Liver (tissue), 9 donors: Measurements from ENCODE around the gene POC1A. TPM values are rescaled to one million over a fixed set of nuclear protein-coding genes. Genes with fewer than 3 reads are reported as not detected.

ENCODE experiments used
- DNase-seq: peaks from one replicate; pipeline ENCODE4 v3.0.0-alpha.2; 2017; ENCODE audit warnings: low spot score
- H3K27ac ChIP-seq, 2 donors: one replicate each; pipeline ENCODE4 v1.7.0; 2013; ENCODE audit warnings: inconsistent platforms in 2 of 2, low read length in 2 of 2, control low read depth in 1 of 2, low read depth in 1 of 2, mild to moderate bottlenecking in 1 of 2
- H3K27me3 ChIP-seq, 4 donors: one replicate each; pipeline versions ENCODE4 v1.6.1 to v1.7.0; 2013; ENCODE audit warnings: low read length in 3 of 4, inconsistent platforms in 1 of 4, mild to moderate bottlenecking in 1 of 4, moderate library complexity in 1 of 4; ENCODE audit not compliant: control insufficient read depth in 4 of 4, insufficient read depth in 4 of 4
- H3K36me3 ChIP-seq, 4 donors: one replicate each; pipeline versions ENCODE4 v1.6.1 to v1.7.0; 2013; ENCODE audit warnings: low read length in 3 of 4, mild to moderate bottlenecking in 3 of 4, low read depth in 1 of 4, moderate library complexity in 1 of 4; ENCODE audit not compliant: control insufficient read depth in 4 of 4, insufficient read depth in 3 of 4
- H3K4me1 ChIP-seq, 4 donors: one replicate each; pipeline versions ENCODE4 v1.6.1 to v1.7.0; 2013; ENCODE audit warnings: low read length in 3 of 4, mild to moderate bottlenecking in 3 of 4, moderate library complexity in 1 of 4; ENCODE audit not compliant: control insufficient read depth in 4 of 4, insufficient read depth in 4 of 4
- H3K4me3 ChIP-seq, 3 donors: one replicate each; pipeline versions ENCODE4 v1.6.1 to v1.7.0; 2013; ENCODE audit warnings: low read length in 3 of 3, control low read depth in 1 of 3, low read depth in 1 of 3, mild to moderate bottlenecking in 1 of 3
- H3K9ac ChIP-seq, 2 donors: one replicate each; pipeline ENCODE4 v1.7.0; 2013; ENCODE audit warnings: low read length in 2 of 2, mild to moderate bottlenecking in 2 of 2, moderate library complexity in 2 of 2, control low read depth in 1 of 2, low read depth in 1 of 2
- H3K9me3 ChIP-seq, 4 donors: one replicate each; pipeline versions ENCODE4 v1.6.1 to v1.7.0; 2013; ENCODE audit warnings: low read length in 3 of 4; ENCODE audit not compliant: control insufficient read depth in 4 of 4
- ATF3 ChIP-seq: IDR thresholded peaks from 2 replicates; pipeline ENCODE4 v1.6.1; 2016; ENCODE audit warnings: antibody characterized with exemption
- CTCF ChIP-seq: fragments of 150-350 bp; IDR thresholded peaks from 2 replicates; pipeline ENCODE4 v1.5.1; 2017; ENCODE audit warnings: improper control_type of control experiment, low read depth, low read length; ENCODE audit not compliant: missing input control
- EGR1 ChIP-seq, 2 donors: IDR thresholded peaks; 2 replicates each; pipeline ENCODE4 v1.6.1; 2016 to 2018; ENCODE audit warnings: antibody characterized with exemption in 2 of 2, low read depth in 2 of 2
- FOXA1 ChIP-seq: IDR thresholded peaks from 2 replicates; pipeline ENCODE4 v1.6.1; 2016; ENCODE audit warnings: antibody characterized with exemption
- FOXA2 ChIP-seq: IDR thresholded peaks from 2 replicates; pipeline ENCODE4 v1.6.1; 2016; ENCODE audit warnings: antibody characterized with exemption
- GABPA ChIP-seq, 2 donors: IDR thresholded peaks in 1 of 2; conservative IDR thresholded peaks in 1 of 2; 2 replicates each; pipeline ENCODE4 v1.6.1; 2016; ENCODE audit warnings: antibody characterized with exemption in 2 of 2, mild to moderate bottlenecking in 1 of 2, moderate library complexity in 1 of 2
- HNF4A ChIP-seq, 2 donors: conservative IDR thresholded peaks; 2 replicates each; pipeline ENCODE4 v1.6.1; 2016; ENCODE audit warnings: antibody characterized with exemption in 2 of 2, mild to moderate bottlenecking in 2 of 2
- HNF4G ChIP-seq: IDR thresholded peaks from 2 replicates; pipeline ENCODE4 v1.6.1; 2016; ENCODE audit warnings: antibody characterized with exemption
- JUND ChIP-seq, 2 donors: IDR thresholded peaks; 2 replicates each; pipeline ENCODE4 v1.6.1; 2016; ENCODE audit warnings: antibody characterized with exemption in 2 of 2
- MAX ChIP-seq: IDR thresholded peaks from 2 replicates; pipeline ENCODE4 v1.6.1; 2016; ENCODE audit warnings: antibody characterized with exemption
- NR2F2 ChIP-seq: IDR thresholded peaks from 2 replicates; pipeline ENCODE4 v1.6.1; 2016; ENCODE audit warnings: antibody characterized with exemption
- RAD21 ChIP-seq, 2 donors: IDR thresholded peaks; 2 replicates each; pipeline ENCODE4 v1.6.1; 2016; ENCODE audit warnings: antibody characterized with exemption in 2 of 2, mild to moderate bottlenecking in 2 of 2
- REST ChIP-seq: IDR thresholded peaks from 2 replicates; pipeline ENCODE4 v1.6.1; 2016; ENCODE audit warnings: antibody characterized with exemption, mild to moderate bottlenecking
- RXRA ChIP-seq, 2 donors: IDR thresholded peaks; 2 replicates each; pipeline ENCODE4 v1.6.1; 2017 to 2018; ENCODE audit warnings: antibody characterized with exemption in 2 of 2, mild to moderate bottlenecking in 1 of 2
- SP1 ChIP-seq: IDR thresholded peaks from 2 replicates; pipeline ENCODE4 v1.6.1; 2018; ENCODE audit warnings: antibody characterized with exemption, mild to moderate bottlenecking
- TAF1 ChIP-seq: conservative IDR thresholded peaks from 2 replicates; pipeline ENCODE4 v1.6.1; 2016; ENCODE audit warnings: antibody characterized with exemption, mild to moderate bottlenecking
- YY1 ChIP-seq: IDR thresholded peaks from 2 replicates; pipeline ENCODE4 v1.6.1; 2016; ENCODE audit warnings: antibody characterized with exemption, mild to moderate bottlenecking
- ZBTB33 ChIP-seq: IDR thresholded peaks from 2 replicates; pipeline ENCODE4 v1.6.1; 2016; ENCODE audit warnings: antibody characterized with exemption
- WGBS: extraction: QIAGEN DNeasy Blood & Tissue Kit; methylation state at CpG from one replicate; pipeline ENCODE4 v1.1.7; 2013; 5-methylcytosine and 5-hydroxymethylcytosine counted together
- polyA plus RNA-seq, 2 donors: library from polyadenylated mRNA; stranded (reverse) in 1 of 2; unstranded in 1 of 2; fragments of 200-250 nt in 1 of 2; fragments of >200 nt in 1 of 2; fragmentation: Nextera tagmentation in 1 of 2; extraction: Ambion mirVana in 1 of 2; gene quantifications; one replicate each; pipeline versions ENCODE4 v1.2.1 to v1.2.3, GENCODE V29; 2013 to 2015
- total RNA-seq, 2 donors: library from RNA; depleted of rRNA; stranded (reverse); fragments of >200 nt; gene quantifications; one replicate each; pipeline ENCODE4 v1.2.3, GENCODE V29; 2014
- donor health status: healthy.
- donor health status: healthy.
- donor health status: healthy.
- donor health status: healthy.
- donor health status: healthy.

The POC1A gene
- total and polyA plus RNA-seq, 4 donors: 1.4 to 12.7 (median 4.8) TPM

- Histone ChIP-seq H3K4me3 (no peak overlapping the region), H3K27ac (no peak overlapping the region), H3K27me3 (no peaks in the 10 kb centered on the region), H3K4me1 (peaks cover 4 to 10% (median 7%) of the 10 kb centered on the region in 4 donors), H3K9ac (no peak overlapping the region), H3K36me3 (no peaks in the 10 kb centered on the region), H3K9me3 (no peaks in the 10 kb centered on the region)
- TF ChIP-seq REST (no peak), MAX (no peak), JUND (IDR thresholded peaks at IDR 0.05) (no peak), FOXA2 (no peak), RAD21 (IDR thresholded peaks at IDR 0.05) (no peak), TAF1 (no peak), RXRA (IDR thresholded peaks at IDR 0.05) (no peak), NR2F2 (no peak), EGR1 (IDR thresholded peaks at IDR 0.05; ENCODE audit: low read depth in 2 of 2) (no peak), ATF3 (no peak), HNF4A (conservative IDR thresholded peaks at IDR 0.05) (no peak), CTCF (no peak), HNF4G (no peak), SP1 (no peak), ZBTB33 (no peak), GABPA (IDR thresholded peaks at IDR 0.05 in 1 of 2, conservative IDR thresholded peaks at IDR 0.05 in 1 of 2) (no peak), YY1 (no peak), FOXA1 (no peak)
- no peak for DNase-seq
- WGBS: 98% methylated on average over 6 of the region's 6 CpGs
Observed at GRCh38 chr3:52086461-52086860, 67.8 kb downstream of the POC1A start.
